WTC11 (cell line): ENCODE measurements around the gene TMEM250. TPM values are rescaled to one million over a fixed set of nuclear protein-coding genes. Genes with fewer than 3 reads are reported as not detected.
"Not testable (repeated sequence)": the region's sequence is repeated elsewhere in the genome, so short reads cannot be mapped to it uniquely, and the experiment has no call there.

Source experiments
- ATAC-seq: fragments of 200-7000 bp; cut with Tn5 transposase; 2 replicates; pipeline ENCODE4 v1.10.0; 2021; ENCODE audit warnings: mild to moderate bottlenecking, moderate library complexity
- CTCF ChIA-PET: fragments of 300-600 bp; sonication (Branson Sonifier 250); formaldehyde crosslinking; loops from one replicate; lab custom pipeline; 2021; ENCODE audit warnings: antibody characterized with exemption; lab: Charles Lee
- POLR2A ChIA-PET: fragments of 350-600 bp; sonication (Branson Sonifier 250); formaldehyde crosslinking; loops from one replicate; lab custom pipeline; 2021; ENCODE audit warnings: antibody characterized with exemption; lab: Charles Lee
- DNase-seq: peaks from one replicate; pipeline ENCODE4 v3.0.0; 2021; ENCODE audit warnings: low spot score
- H3K27ac Mint-ChIP-seq: 2 replicates; pipeline ENCODE4 v1.8.0; 2021; ENCODE audit warnings: mixed read lengths
- H3K27me3 Mint-ChIP-seq: 2 replicates; pipeline ENCODE4 v1.8.0; 2021; ENCODE audit warnings: low read depth, mild to moderate bottlenecking, moderate library complexity, mixed read lengths
- H3K36me3 Mint-ChIP-seq: 2 replicates; pipeline ENCODE4 v1.8.0; 2021; ENCODE audit warnings: mixed read lengths
- H3K4me1 Mint-ChIP-seq: 2 replicates; pipeline ENCODE4 v1.8.0; 2022; ENCODE audit warnings: mixed read lengths
- H3K4me3 Mint-ChIP-seq: 2 replicates; pipeline ENCODE4 v1.8.0; 2021; ENCODE audit warnings: mild to moderate bottlenecking, moderate library complexity, mixed read lengths
- H3K9me3 Mint-ChIP-seq: 2 replicates; pipeline ENCODE4 v1.8.0; 2021; ENCODE audit warnings: mixed read lengths
- AFF4 ChIP-seq: sonication (generic); formaldehyde crosslinking; IDR thresholded peaks from 2 replicates; pipeline ENCODE4 v1.8.1; 2023; ENCODE audit warnings: mild to moderate bottlenecking, missing genetic modification reagents, borderline replicate concordance
- ATF6 ChIP-seq: sonication (generic); formaldehyde crosslinking; IDR thresholded peaks from 2 replicates; pipeline ENCODE4 v1.8.1; 2023; ENCODE audit warnings: mild to moderate bottlenecking, missing genetic modification reagents
- CREB1 ChIP-seq: sonication (generic); formaldehyde crosslinking; IDR thresholded peaks from 2 replicates; pipeline ENCODE4 v1.8.0; 2023; ENCODE audit warnings: mild to moderate bottlenecking, missing genetic modification reagents
- CREM ChIP-seq: sonication (generic); formaldehyde crosslinking; IDR thresholded peaks from 2 replicates; pipeline ENCODE4 v1.8.1; 2022; ENCODE audit warnings: mild to moderate bottlenecking, missing genetic modification reagents, moderate library complexity
- CTCF ChIP-seq: fragments of 200-600 bp; IDR thresholded peaks from 2 replicates; pipeline ENCODE4 v1.8.0; 2022; ENCODE audit warnings: antibody characterized with exemption
- ELF4 ChIP-seq: sonication (generic); formaldehyde crosslinking; IDR thresholded peaks from 2 replicates; pipeline ENCODE4 v1.8.1; 2022; ENCODE audit warnings: low read depth, mild to moderate bottlenecking, moderate library complexity, missing genetic modification reagents
- EMX1 ChIP-seq: fragments of 250-450 bp; sonication (Bioruptor Pico); IDR thresholded peaks from 2 replicates; pipeline ENCODE4 v1.8.0; 2021; ENCODE audit warnings: mild to moderate bottlenecking
- ERG ChIP-seq: fragments of 250-450 bp; sonication (Bioruptor Pico); IDR thresholded peaks from 2 replicates; pipeline ENCODE4 v1.8.0; 2021; ENCODE audit warnings: mild to moderate bottlenecking
- ESRRA ChIP-seq: sonication (generic); formaldehyde crosslinking; IDR thresholded peaks from 2 replicates; pipeline ENCODE4 v1.8.1; 2022; ENCODE audit warnings: mild to moderate bottlenecking, missing genetic modification reagents, borderline replicate concordance
- ETV6 ChIP-seq: sonication (generic); formaldehyde crosslinking; IDR thresholded peaks from 2 replicates; pipeline ENCODE4 v1.8.1; 2022; ENCODE audit warnings: mild to moderate bottlenecking, missing genetic modification reagents
- FOXJ3 ChIP-seq: sonication (generic); formaldehyde crosslinking; IDR thresholded peaks from 2 replicates; pipeline ENCODE4 v1.9.0; 2021; ENCODE audit warnings: missing genetic modification reagents, mild to moderate bottlenecking, borderline replicate concordance
- HMGA2 ChIP-seq: fragments of 250-450 bp; sonication (Bioruptor Pico); IDR thresholded peaks from 2 replicates; pipeline ENCODE4 v1.4.0; 2021; ENCODE audit warnings: mild to moderate bottlenecking, moderate library complexity
- MXD4 ChIP-seq: fragments of 250-450 bp; sonication (Bioruptor Pico); IDR thresholded peaks from 2 replicates; pipeline ENCODE4 v1.8.0; 2021; ENCODE audit warnings: mild to moderate bottlenecking, moderate library complexity, borderline replicate concordance
- NFE2L1 ChIP-seq: sonication (generic); formaldehyde crosslinking; IDR thresholded peaks from 2 replicates; pipeline ENCODE4 v1.8.1; 2023; ENCODE audit warnings: missing genetic modification reagents
- NR2C2 ChIP-seq: sonication (generic); formaldehyde crosslinking; IDR thresholded peaks from 2 replicates; pipeline ENCODE4 v1.8.0; 2022; ENCODE audit warnings: mild to moderate bottlenecking, missing genetic modification reagents
- NR3C1 ChIP-seq: sonication (generic); formaldehyde crosslinking; conservative IDR thresholded peaks from 2 replicates; pipeline ENCODE4 v1.8.1; 2023; ENCODE audit warnings: low read depth, mild to moderate bottlenecking, missing genetic modification reagents
- PREB ChIP-seq: sonication (generic); formaldehyde crosslinking; IDR thresholded peaks from 2 replicates; pipeline ENCODE4 v1.8.1; 2022; ENCODE audit warnings: mild to moderate bottlenecking, missing genetic modification reagents, moderate library complexity, borderline replicate concordance
- SMAD4 ChIP-seq: sonication (generic); formaldehyde crosslinking; IDR thresholded peaks from 2 replicates; pipeline ENCODE4 v1.8.0; 2022; ENCODE audit warnings: mild to moderate bottlenecking, missing genetic modification reagents
- TEAD4 ChIP-seq: sonication (generic); formaldehyde crosslinking; IDR thresholded peaks from 2 replicates; pipeline ENCODE4 v1.8.0; 2022; ENCODE audit warnings: mild to moderate bottlenecking, missing genetic modification reagents
- ZBTB21 ChIP-seq: sonication (generic); formaldehyde crosslinking; IDR thresholded peaks from 2 replicates; pipeline ENCODE4 v1.8.1; 2023; ENCODE audit warnings: mild to moderate bottlenecking, missing genetic modification reagents, borderline replicate concordance
- ZMAT4 ChIP-seq: fragments of 250-450 bp; sonication (Bioruptor Pico); IDR thresholded peaks from 2 replicates; pipeline ENCODE4 v1.9.0; 2021; ENCODE audit warnings: mild to moderate bottlenecking
- ZNF219 ChIP-seq: sonication (generic); formaldehyde crosslinking; IDR thresholded peaks from 2 replicates; pipeline ENCODE4 v1.8.0; 2023; ENCODE audit warnings: missing genetic modification reagents, mild to moderate bottlenecking, borderline replicate concordance
- ZNF671 ChIP-seq: fragments of 250-450 bp; sonication (Bioruptor Pico); IDR thresholded peaks from 2 replicates; pipeline ENCODE4 v1.8.0; 2021; ENCODE audit warnings: mild to moderate bottlenecking
- total RNA-seq: library from RNA; stranded (reverse); gene quantifications from 3 replicates; pipeline ENCODE4 v1.2.3, GENCODE V29; 2021

Gene TMEM250
- total RNA-seq, 1 experiment from 2014 or later: 39.4 TPM

- H3K27ac Mint-ChIP-seq, H3K4me3 Mint-ChIP-seq, H3K9me3 Mint-ChIP-seq, H3K27me3 Mint-ChIP-seq, DNase-seq, ATAC-seq, H3K36me3 Mint-ChIP-seq, POLR2A ChIA-PET: not testable (repeated sequence)
- peaks cover 27% of the 10 kb centered on the region for H3K4me1 Mint-ChIP-seq
- CTCF ChIA-PET: interaction anchor here (2.9 to 3.2 kb wide), 2 partner anchors 12 to 20 kb away, joined by 17 to 18 read pairs; no protein-coding TSS in a partner anchor
Measured at GRCh38 chr9:136150664-136151213, 32.1 kb upstream of the TMEM250 start.

GRCh38 chr9:136149853-136150252, 31.2 kb upstream of the TMEM250 start:
- Mint-ChIP-seq H3K27me3 (peaks cover 5% of the 10 kb centered on the region), H3K36me3 (no peaks in the 10 kb centered on the region), H3K4me1 (peaks cover 19% of the 10 kb centered on the region), H3K4me3 (no peak overlapping the region), H3K9me3 (no peaks in the 10 kb centered on the region), H3K27ac (no peak overlapping the region)
- no peak for TF ChIP-seq AFF4
- no peak for TF ChIP-seq NR3C1 (CRISPR knock-in tag)
- TF ChIP-seq ERG: no peak
- TF ChIP-seq ESRRA: no peak
- TF ChIP-seq CREB1 (CRISPR knock-in tag): no peak
- no peak for TF ChIP-seq FOXJ3 (CRISPR knock-in tag)
- TF ChIP-seq MXD4 (CRISPR knock-in tag): no peak
- TF ChIP-seq CREM: no peak
- no peak for TF ChIP-seq ETV6 (CRISPR knock-in tag)
- no peak for TF ChIP-seq EMX1 (CRISPR knock-in tag)
- no peak for TF ChIP-seq ATF6
- TF ChIP-seq HMGA2 (CRISPR knock-in tag): no peak
- TF ChIP-seq NFE2L1 (CRISPR knock-in tag): no peak
- DNase-seq (peak; percentile 9), ATAC-seq (no peak)
- POLR2A ChIA-PET: no interaction called here
- CTCF ChIA-PET: interaction anchor here (0.9 to 2.4 kb wide), 2 partner anchors 20 to 26 kb away, joined by 5 to 11 read pairs; no protein-coding TSS in a partner anchor

- CTCF ChIA-PET: interaction anchor here (0.9 to 2.4 kb wide), 4 partner anchors 16 to 26 kb away, joined by 5 to 11 read pairs (median 7); no protein-coding TSS in a partner anchor
- Mint-ChIP-seq H3K4me3 (no peak overlapping the region), H3K27me3 (peaks cover 5% of the 10 kb centered on the region), H3K36me3 (no peaks in the 10 kb centered on the region), H3K9me3 (no peaks in the 10 kb centered on the region), H3K27ac (no peak overlapping the region), H3K4me1 (peaks cover 18% of the 10 kb centered on the region)
- ATAC-seq (no peak), DNase-seq (peak; percentile 6)
- POLR2A ChIA-PET: no interaction called here
- no peak for TF ChIP-seq FOXJ3 (CRISPR knock-in tag)
- TF ChIP-seq ZNF219 (CRISPR knock-in tag): no peak
- no peak for TF ChIP-seq SMAD4 (CRISPR knock-in tag)
- TF ChIP-seq PREB (CRISPR knock-in tag): no peak
- no peak for TF ChIP-seq ZBTB21 (CRISPR knock-in tag)
- no peak for TF ChIP-seq CTCF
- no peak for TF ChIP-seq EMX1 (CRISPR knock-in tag)
- no peak for TF ChIP-seq ELF4 (CRISPR knock-in tag)
- TF ChIP-seq ZNF671 (CRISPR knock-in tag): no peak
- no peak for TF ChIP-seq ZMAT4 (CRISPR knock-in tag)
- TF ChIP-seq TEAD4: no peak
- TF ChIP-seq NR2C2: no peak
Measured at GRCh38 chr9:136149337-136149736, 30.7 kb upstream of the TMEM250 start.
